Measurements from ENCODE around the gene ERVFRD-1. TPM values are rescaled to one million over a fixed set of nuclear protein-coding genes. Genes with fewer than 3 reads are reported as not detected.

The ERVFRD-1 gene

DNA sequence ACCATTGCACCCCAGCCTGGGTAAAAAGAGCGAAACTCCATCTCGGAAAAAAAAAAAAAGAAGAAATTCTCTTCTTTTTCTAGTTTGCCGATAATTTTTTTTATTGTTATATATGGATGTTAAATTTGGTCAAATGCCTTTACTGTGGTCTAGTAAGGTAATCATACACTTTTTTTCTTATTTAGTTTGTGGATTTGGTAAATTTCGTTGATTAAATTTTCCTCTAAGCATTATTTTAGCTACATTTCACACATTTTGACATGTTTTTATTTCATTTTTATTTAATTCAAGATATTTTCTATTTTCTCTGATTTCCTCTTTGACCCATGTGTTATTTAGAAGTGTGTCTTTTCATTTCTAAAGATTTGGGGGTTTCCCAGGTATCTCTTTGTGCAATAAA is 49.4 kb downstream of the ERVFRD-1 start:
- Histone ChIP-seq H3K36me3 (ENCODE audit: insufficient read depth, low read length) (no peaks in the 10 kb centered on the region), H3K27me3 (ENCODE audit: control insufficient read depth, insufficient read depth, low read length) (peaks cover 9% of the 10 kb centered on the region), H3K4me2 (ENCODE audit: low read length) (no peak overlapping the region), H3K9ac (ENCODE audit: low read depth, low read length) (no peak overlapping the region), H3K9me3 (replicated peaks; ENCODE audit: low read length) (no peaks in the 10 kb centered on the region), H3K4me1 (ENCODE audit: control insufficient read depth, insufficient read depth, low read length) (no peaks in the 10 kb centered on the region), H3K4me3 (ENCODE audit: low read length) (no peak overlapping the region)

DNA sequence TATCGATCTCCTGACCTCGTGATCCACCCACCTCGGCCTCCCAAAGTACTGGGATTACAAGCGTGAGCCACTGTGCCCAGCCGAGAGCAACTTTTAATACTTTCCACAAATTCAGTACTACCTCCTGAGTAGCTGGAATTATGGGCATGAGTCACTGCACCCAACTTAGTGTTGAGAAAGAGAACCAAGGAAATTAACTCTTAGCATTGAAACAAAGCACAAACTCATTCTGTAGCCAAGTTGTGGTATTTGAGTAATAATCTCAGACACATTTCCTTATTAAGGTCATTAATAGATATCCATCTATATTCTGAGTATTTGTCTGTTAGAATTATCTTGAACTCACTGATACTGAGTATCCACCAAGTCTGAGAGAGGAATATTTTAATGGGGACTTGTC is 53.1 kb downstream of the ERVFRD-1 start:
- no peaks in the 10 kb centered on the region for H3K36me3 ChIP-seq (ENCODE audit: insufficient read depth, low read length)
- no peaks in the 10 kb centered on the region for H3K4me1 ChIP-seq (ENCODE audit: control insufficient read depth, insufficient read depth, low read length)
- no peaks in the 10 kb centered on the region for H3K9me3 ChIP-seq (replicated peaks; ENCODE audit: low read length)

GRCh38 chr6:11056871-11057270 is 54.7 kb downstream of the ERVFRD-1 start:
- Histone ChIP-seq H3K9me3 (replicated peaks; ENCODE audit: low read length) (no peaks in the 10 kb centered on the region), H3K4me1 (ENCODE audit: control insufficient read depth, insufficient read depth, low read length) (no peaks in the 10 kb centered on the region), H3K36me3 (ENCODE audit: insufficient read depth, low read length) (no peaks in the 10 kb centered on the region), H3K27me3 (ENCODE audit: control insufficient read depth, insufficient read depth, low read length) (no peaks in the 10 kb centered on the region), H3K9ac (ENCODE audit: low read depth, low read length) (no peak overlapping the region), H3K4me2 (ENCODE audit: low read length) (no peak overlapping the region), H3K4me3 (ENCODE audit: low read length) (no peak overlapping the region)

More for the DNA sequence above, 53.1 kb downstream of the ERVFRD-1 start:
- no peak overlapping the region for H3K4me2 ChIP-seq (ENCODE audit: low read length)
- H3K27me3 ChIP-seq (ENCODE audit: control insufficient read depth, insufficient read depth, low read length): peaks cover 2% of the 10 kb centered on the region
- no peak overlapping the region for H3K4me3 ChIP-seq (ENCODE audit: low read length)
- H3K9ac ChIP-seq (ENCODE audit: low read depth, low read length): no peak overlapping the region

GRCh38 chr6:11055127-11055627 is 56.3 kb downstream of the ERVFRD-1 start:
- no peak overlapping the region for H3K4me2 ChIP-seq (ENCODE audit: low read length)
- no peaks in the 10 kb centered on the region for H3K4me1 ChIP-seq (ENCODE audit: control insufficient read depth, insufficient read depth, low read length)
- H3K4me3 ChIP-seq (ENCODE audit: low read length): no peak overlapping the region
- no peaks in the 10 kb centered on the region for H3K36me3 ChIP-seq (ENCODE audit: insufficient read depth, low read length)
- H3K27me3 ChIP-seq (ENCODE audit: control insufficient read depth, insufficient read depth, low read length): no peaks in the 10 kb centered on the region
- no peaks in the 10 kb centered on the region for H3K9me3 ChIP-seq (replicated peaks; ENCODE audit: low read length)
- no peak overlapping the region for H3K9ac ChIP-seq (ENCODE audit: low read depth, low read length)

GRCh38 chr6:11054722-11055121 is 56.8 kb downstream of the ERVFRD-1 start:
- Histone ChIP-seq H3K27me3 (ENCODE audit: control insufficient read depth, insufficient read depth, low read length) (no peaks in the 10 kb centered on the region), H3K4me2 (ENCODE audit: low read length) (no peak overlapping the region), H3K36me3 (ENCODE audit: insufficient read depth, low read length) (no peaks in the 10 kb centered on the region), H3K4me3 (ENCODE audit: low read length) (no peak overlapping the region), H3K4me1 (ENCODE audit: control insufficient read depth, insufficient read depth, low read length) (no peaks in the 10 kb centered on the region), H3K9me3 (replicated peaks; ENCODE audit: low read length) (no peaks in the 10 kb centered on the region), H3K9ac (ENCODE audit: low read depth, low read length) (no peak overlapping the region)

DNA sequence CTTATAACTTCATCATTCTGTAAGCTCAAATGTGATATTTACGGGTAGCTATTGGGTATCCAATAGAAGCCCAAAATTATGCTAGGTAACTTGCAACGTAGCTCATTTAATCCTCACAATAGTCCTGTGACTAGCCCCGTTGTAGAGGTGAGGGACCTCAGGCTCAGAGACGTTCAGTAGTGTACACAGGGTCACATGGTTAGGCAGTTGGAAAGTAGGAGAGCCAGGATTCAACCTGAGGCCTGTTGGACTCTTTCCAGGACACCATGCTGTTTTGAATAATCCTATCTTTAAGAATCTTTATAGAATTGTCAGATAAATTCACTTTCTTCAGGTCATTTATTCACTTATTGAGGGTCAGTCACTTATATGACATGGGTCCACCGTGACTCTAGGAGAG is 58.2 kb downstream of the ERVFRD-1 start:
- H3K27me3 ChIP-seq (ENCODE audit: control insufficient read depth, insufficient read depth, low read length): peaks cover 3% of the 10 kb centered on the region
- H3K9me3 ChIP-seq (replicated peaks; ENCODE audit: low read length): no peaks in the 10 kb centered on the region
- H3K4me1 ChIP-seq (ENCODE audit: control insufficient read depth, insufficient read depth, low read length): no peaks in the 10 kb centered on the region
- H3K4me3 ChIP-seq (ENCODE audit: low read length): no peak overlapping the region
- H3K4me2 ChIP-seq (ENCODE audit: low read length): no peak overlapping the region
- H3K9ac ChIP-seq (ENCODE audit: low read depth, low read length): no peak overlapping the region
- no peaks in the 10 kb centered on the region for H3K36me3 ChIP-seq (ENCODE audit: insufficient read depth, low read length)

Small RNA genes lying within 50 kb of the gene (small RNA-seq; reads per million reads assigned to genes)
- not detected for gene AL136139.1
